GM12878 (cell line): Measurements from ENCODE around the gene LIX1L. TPM values are rescaled to one million over a fixed set of nuclear protein-coding genes. Genes with fewer than 3 reads are reported as not detected.

Experiments used
- ATAC-seq: fragments of 200-7000 bp; cut with Tn5 transposase; 3 replicates; pipeline ENCODE4 v1.9.1; 2020; ENCODE audit warnings: mild to moderate bottlenecking, moderate library complexity
- BruUV-seq: library from RNA; stranded (reverse); fragments of 400-500 nt; replicated peaks from 2 replicates; lab custom pipeline; 2021; lab: Mats Ljungman, UMichigan
- CTCF ChIA-PET: fragments of 300-600 bp; sonication (Branson Sonifier 250); formaldehyde crosslinking; extraction: SDS; loops from one replicate; lab custom pipeline; 2021; ENCODE audit warnings: inconsistent platforms; lab: Yijun Ruan, JAX
- POLR2A ChIA-PET: fragments of 350-600 bp; formaldehyde crosslinking; extraction: SDS; loops from one replicate; lab custom pipeline; 2021; ENCODE audit warnings: inconsistent platforms; lab: Charles Lee
- RAD21 ChIA-PET: fragments of 300-600 bp; sonication (Branson Sonifier 250); formaldehyde crosslinking; loops from one replicate; lab custom pipeline; 2023; ENCODE audit warnings: antibody characterized with exemption; ENCODE audit not compliant: unreplicated experiment; lab: Charles Lee
- SMC1A ChIA-PET: fragments of 300-600 bp; sonication (Branson Sonifier 250); formaldehyde crosslinking; loops from one replicate; lab custom pipeline; 2023; ENCODE audit not compliant: unreplicated experiment, uncharacterized antibody; lab: Charles Lee
- DNase-seq: peaks from one replicate; pipeline ENCODE4 v3.0.0-alpha.2; 2011; ENCODE audit warnings: low read depth, low spot score
- FAIRE-seq: peaks from 3 replicates; lab custom pipeline; 2011; peaks lifted over from hg19 to GRCh38; lab: Jason Lieb, UNC
- H2AFZ ChIP-seq: 2 replicates; pipeline ENCODE4 v1.6.0; 2011; ENCODE audit warnings: low read depth, low read length, control low read depth; ENCODE audit not compliant: control insufficient read depth
- H3K27ac ChIP-seq: 2 replicates; pipeline ENCODE4 v1.5.1; 2011; ENCODE audit warnings: control low read depth; ENCODE audit not compliant: control insufficient read depth, insufficient read depth
- H3K27me3 ChIP-seq, 2 experiments: replicated peaks in 1 of 2; 2 replicates each; pipeline versions ENCODE4 v1.6.0 to v1.6.1; 2011; ENCODE audit warnings: low read length in 1 of 2; ENCODE audit not compliant: control insufficient read depth in 2 of 2, insufficient read depth in 2 of 2
- H3K36me3 ChIP-seq, 2 experiments: 2 replicates each; pipeline ENCODE4 v1.5.1; 2011; ENCODE audit warnings: low read length in 1 of 2; ENCODE audit not compliant: control insufficient read depth in 2 of 2, insufficient read depth in 2 of 2
- H3K4me1 ChIP-seq: 2 replicates; pipeline ENCODE4 v1.6.1; 2011; ENCODE audit warnings: mild to moderate bottlenecking, low read length, moderate library complexity, mixed read lengths; ENCODE audit not compliant: control insufficient read depth, insufficient read depth
- H3K4me2 ChIP-seq: 2 replicates; pipeline ENCODE4 v1.6.0; 2011; ENCODE audit warnings: control low read depth; ENCODE audit not compliant: control insufficient read depth, insufficient read depth
- H3K4me3 ChIP-seq: fragments of 200-600 bp; sonication (generic); 2 replicates; pipeline ENCODE4 v1.5.1; 2016
- H3K79me2 ChIP-seq: 2 replicates; pipeline ENCODE4 v1.6.0; 2011; ENCODE audit warnings: low read length; ENCODE audit not compliant: control insufficient read depth, insufficient read depth
- H3K9ac ChIP-seq: 2 replicates; pipeline ENCODE4 v1.8.0; 2011; ENCODE audit warnings: low read length, control low read depth, mixed read lengths; ENCODE audit not compliant: control insufficient read depth, insufficient read depth
- H3K9me3 ChIP-seq: replicated peaks from 3 replicates; pipeline ENCODE4 v1.5.1; 2011; ENCODE audit warnings: mild to moderate bottlenecking, low read length; ENCODE audit not compliant: control insufficient read depth, insufficient read depth
- H4K20me1 ChIP-seq: 2 replicates; pipeline ENCODE4 v1.6.0; 2011; ENCODE audit not compliant: control insufficient read depth, insufficient read depth
- CBFB ChIP-seq: IDR thresholded peaks from 2 replicates; pipeline ENCODE4 v1.6.1; 2016; ENCODE audit warnings: antibody characterized with exemption, low read depth
- CHD1 ChIP-seq: IDR thresholded peaks from 2 replicates; pipeline ENCODE4 v1.6.1; 2012; ENCODE audit warnings: low read depth, low read length, improper control_type of control experiment
- EP300 ChIP-seq, 2 experiments: fragments of 150-350 bp in 1 of 2; IDR thresholded peaks; 2 replicates each; pipeline ENCODE4 v1.6.1; 2011 to 2012; ENCODE audit warnings: low read depth in 2 of 2, low read length in 2 of 2, borderline replicate concordance in 1 of 2, improper control_type of control experiment in 1 of 2, inconsistent platforms in 1 of 2; ENCODE audit not compliant: control insufficient read depth in 1 of 2
- FOXK2 ChIP-seq: fragments of 450-650 bp; IDR thresholded peaks from 2 replicates; pipeline ENCODE4 v1.6.1; 2017; ENCODE audit warnings: mild to moderate bottlenecking, moderate library complexity
- HCFC1 ChIP-seq: fragments of 150-350 bp; IDR thresholded peaks from 2 replicates; pipeline ENCODE4 v1.6.1; 2014; ENCODE audit warnings: low read length
- IRF3 ChIP-seq: fragments of 450-650 bp; IDR thresholded peaks from 2 replicates; pipeline ENCODE4 v1.6.1; 2014; ENCODE audit warnings: mild to moderate bottlenecking
- IRF4 ChIP-seq: IDR thresholded peaks from 2 replicates; pipeline ENCODE4 v1.6.1; 2011; ENCODE audit warnings: low read depth, low read length
- KDM1A ChIP-seq: fragments of 200-600 bp; sonication (generic); IDR thresholded peaks from 2 replicates; pipeline ENCODE4 v1.6.1; 2016; ENCODE audit warnings: borderline replicate concordance
- NBN ChIP-seq: fragments of 450-650 bp; IDR thresholded peaks from 2 replicates; pipeline ENCODE4 v1.6.1; 2016
- NFIC ChIP-seq: IDR thresholded peaks from 2 replicates; pipeline ENCODE4 v1.6.1; 2012; ENCODE audit warnings: low read depth, mild to moderate bottlenecking, inconsistent platforms, low read length, moderate library complexity
- POLR2A ChIP-seq: IDR thresholded peaks from 2 replicates; pipeline ENCODE4 v1.6.1; 2011; ENCODE audit warnings: low read depth, mild to moderate bottlenecking, low read length
- SPI1 ChIP-seq: IDR thresholded peaks from 2 replicates; pipeline ENCODE4 v1.6.1; 2011; ENCODE audit warnings: low read depth, mild to moderate bottlenecking, low read length, moderate library complexity, borderline replicate concordance; ENCODE audit not compliant: insufficient read depth
- SREBF2 ChIP-seq: IDR thresholded peaks from 2 replicates; pipeline ENCODE4 v1.6.1; 2012; ENCODE audit warnings: mild to moderate bottlenecking, low read length
- TCF7 ChIP-seq: IDR thresholded peaks from 2 replicates; pipeline ENCODE4 v1.6.1; 2014; ENCODE audit warnings: antibody characterized with exemption, borderline replicate concordance
- ZNF207 ChIP-seq: fragments of 450-650 bp; IDR thresholded peaks from 2 replicates; pipeline ENCODE4 v1.6.1; 2014; ENCODE audit warnings: antibody characterized with exemption, mild to moderate bottlenecking, borderline replicate concordance
- ZNF622 ChIP-seq: fragments of 450-650 bp; IDR thresholded peaks from 2 replicates; pipeline ENCODE4 v1.6.1; 2017; ENCODE audit warnings: mild to moderate bottlenecking, inconsistent platforms
- ZNF687 ChIP-seq: fragments of 450-650 bp; IDR thresholded peaks from 2 replicates; pipeline ENCODE4 v1.6.1; 2017; ENCODE audit warnings: mild to moderate bottlenecking, moderate library complexity
- ZSCAN29 ChIP-seq: fragments of 450-650 bp; IDR thresholded peaks from 2 replicates; pipeline ENCODE4 v1.6.1; 2017; ENCODE audit warnings: mild to moderate bottlenecking, moderate library complexity
- WGBS: methylation state at CpG from one replicate; pipeline ENCODE4 v1.1.6; 2016; ENCODE audit warnings: low lambda C conversion rate; ENCODE audit not compliant: insufficient replicate concordance, insufficient coverage; ENCODE audit errors: missing lambda C conversion rate; 5-methylcytosine and 5-hydroxymethylcytosine counted together
- in situ Hi-C: fragments of 300-500 bp; cut with MboI; formaldehyde crosslinking; loops from 9 replicates; pipeline ENCODE4 v1.14.3; 2018; ENCODE audit warnings: mixed read lengths
- intact Hi-C: fragments of 100-400 bp; cut with micrococcal nuclease; formaldehyde crosslinking; loops from one replicate; pipeline ENCODE4 v1.14.2; 2022; ENCODE audit not compliant: unreplicated experiment
- polyA plus RNA-seq, 11 experiments: library from polyadenylated mRNA; depleted of rRNA in 4 of 11; unstranded in 6 of 11; stranded (reverse) in 5 of 11; fragments of >200 nt; fragmentation: Nextera tagmentation in 4 of 11; fragmentation: Illumina TruSeq in 1 of 11; extraction: Ambion mirVana in 4 of 11; extraction: Trizol in 1 of 11; gene quantifications; 1 replicate in 1 of 11; 2 replicates in 10 of 11; pipeline versions ENCODE4 v1.2.1 to v1.2.3, GENCODE V29; 2011 to 2016; ENCODE audit warnings: inconsistent platforms in 2 of 11, missing spikeins in 2 of 11, low read depth in 1 of 11
- total RNA-seq, 4 experiments: library from RNA; depleted of rRNA in 3 of 4; stranded (reverse); fragments of >200 nt in 3 of 4; fragmentation: Illumina TruSeq in 1 of 4; extraction: Trizol in 1 of 4; gene quantifications; 2 replicates each; pipeline versions ENCODE4 v1.2.1 to v1.2.3, GENCODE V29; 2013 to 2021
- TF ChIP-seq, protein P1 (sequence below): fragments of 450-650 bp; IDR thresholded peaks from 2 replicates; pipeline ENCODE4 v1.6.1; 2017; ENCODE audit warnings: low read depth, mild to moderate bottlenecking, moderate library complexity

Gene LIX1L
- total and polyA plus RNA-seq, 10 of the 15 experiments (the other 5 are each of a cell fraction or from before 2014, with no cell fraction given): 5.5 to 48.2 (median 15.3) TPM

GRCh38 chr1:145986551-145986950 is 28.7 kb upstream of the LIX1L start:
- no peaks in the 10 kb centered on the region for H4K20me1 ChIP-seq
- WGBS: 96% methylated on average over 4 of the region's 6 CpGs
- H3K9me3 ChIP-seq: no peaks in the 10 kb centered on the region
- ATAC-seq: no peak
- H2AFZ ChIP-seq: no peak overlapping the region
- no peak for TF ChIP-seq ZNF207
- TF ChIP-seq NFIC: no peak
- TF ChIP-seq NBN: no peak
- TF ChIP-seq SREBF2: no peak
- no peak for TF ChIP-seq ZNF687
- TF ChIP-seq, protein P1, sequence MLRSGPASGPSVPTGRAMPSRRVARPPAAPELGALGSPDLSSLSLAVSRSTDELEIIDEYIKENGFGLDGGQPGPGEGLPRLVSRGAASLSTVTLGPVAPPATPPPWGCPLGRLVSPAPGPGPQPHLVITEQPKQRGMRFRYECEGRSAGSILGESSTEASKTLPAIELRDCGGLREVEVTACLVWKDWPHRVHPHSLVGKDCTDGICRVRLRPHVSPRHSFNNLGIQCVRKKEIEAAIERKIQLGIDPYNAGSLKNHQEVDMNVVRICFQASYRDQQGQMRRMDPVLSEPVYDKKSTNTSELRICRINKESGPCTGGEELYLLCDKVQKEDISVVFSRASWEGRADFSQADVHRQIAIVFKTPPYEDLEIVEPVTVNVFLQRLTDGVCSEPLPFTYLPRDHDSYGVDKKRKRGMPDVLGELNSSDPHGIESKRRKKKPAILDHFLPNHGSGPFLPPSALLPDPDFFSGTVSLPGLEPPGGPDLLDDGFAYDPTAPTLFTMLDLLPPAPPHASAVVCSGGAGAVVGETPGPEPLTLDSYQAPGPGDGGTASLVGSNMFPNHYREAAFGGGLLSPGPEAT: no peak
- no peak for TF ChIP-seq POLR2A
- no peak for TF ChIP-seq EP300 (IDR thresholded peaks at IDR 0.05; ENCODE audit: borderline replicate concordance in 1 of 2, control insufficient read depth in 1 of 2, low read depth in 2 of 2, low read length in 2 of 2)
- TF ChIP-seq TCF7: no peak
- TF ChIP-seq HCFC1: no peak
- no peak for TF ChIP-seq ZSCAN29
- no peak for TF ChIP-seq CBFB
- no peak for TF ChIP-seq IRF3
- no peak for TF ChIP-seq ZNF622
- TF ChIP-seq IRF4: no peak
- TF ChIP-seq KDM1A: no peak
- no peak for TF ChIP-seq FOXK2
- no peak for TF ChIP-seq SPI1
- no peak for TF ChIP-seq CHD1
- TF ChIP-seq, all 136 proteins: peak for 0
- H3K27ac ChIP-seq: no peak overlapping the region
- ChIA-PET POLR2A (interaction anchor here (1.1 to 3.9 kb wide), 2 partner anchors 9 to 24 kb away, joined by 6 to 21 read pairs; partner anchors contain the start of gene TXNIP), RAD21 (interaction anchor here (1.0 kb wide), 1 partner anchor 10 kb away, joined by 3 read pairs; the partner anchor contains the start of gene TXNIP), CTCF (interaction anchor here (1.1 to 12.2 kb wide), 3 partner anchors 6 to 80 kb away, joined by 3 to 196 read pairs (median 4); no protein-coding TSS in a partner anchor), SMC1A (interaction anchor here (0.7 to 2.1 kb wide), 4 partner anchors 8 to 126 kb away, joined by 3 to 5 read pairs (median 4); no protein-coding TSS in a partner anchor)
- H3K27me3 ChIP-seq: no peaks in the 10 kb centered on the region
- H3K4me2 ChIP-seq: no peak overlapping the region
- peaks cover 17% of the 10 kb centered on the region for H3K4me1 ChIP-seq
- in situ Hi-C loops (no loop called here), intact Hi-C loops (no loop called here)
- BruUV-seq: no TSS peak
- H3K4me3 ChIP-seq: no peak overlapping the region
- no peaks in the 10 kb centered on the region for H3K36me3 ChIP-seq
- no peak overlapping the region for H3K9ac ChIP-seq
- DNase-seq: no peak
- no peak for FAIRE-seq
- H3K79me2 ChIP-seq: no peaks in the 10 kb centered on the region
